HG03159 (cell line): ENCODE results near the gene DKC1.

Experiments
- ATAC-seq: cut with Tn5 transposase; IDR thresholded peaks from one replicate; pipeline ENCODE4 v1.9.1; 2021; ENCODE audit warnings: mild to moderate bottlenecking, moderate library complexity; ENCODE audit not compliant: unreplicated experiment

DKC1 gene

DNA sequence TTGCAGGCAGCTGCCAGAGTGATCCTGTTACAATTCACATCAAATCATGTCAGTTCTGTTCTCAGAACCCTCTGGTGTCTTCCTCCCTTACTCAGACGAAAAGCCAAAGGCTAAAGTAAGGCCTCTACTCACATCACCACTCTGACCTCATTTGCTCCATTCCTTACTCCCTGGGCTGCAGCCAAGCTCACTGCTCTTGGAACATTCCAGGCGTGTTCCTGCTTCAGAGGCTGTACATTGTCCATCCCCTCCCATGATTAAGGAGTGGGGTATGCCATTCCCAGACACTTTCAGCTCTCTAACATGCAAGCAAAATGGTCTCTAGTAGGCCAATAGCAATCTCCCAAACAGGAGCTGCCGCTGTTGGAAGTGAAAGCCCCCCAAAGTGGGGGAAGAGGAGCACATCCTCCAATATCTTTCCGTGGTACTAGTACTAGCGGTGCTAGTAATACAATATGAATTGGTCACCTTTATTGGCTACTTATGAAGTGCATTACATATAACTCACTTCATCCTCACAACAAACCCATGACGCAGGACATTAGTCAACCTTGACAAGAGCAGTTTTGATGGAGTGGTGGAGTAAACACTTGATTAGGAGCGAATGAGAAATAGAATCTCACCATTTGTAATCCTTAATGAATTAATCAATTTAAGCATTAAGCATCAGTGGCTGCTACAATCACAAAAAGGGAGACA is 26.8 kb upstream of the DKC1 start:
- no peak for ATAC-seq

DNA sequence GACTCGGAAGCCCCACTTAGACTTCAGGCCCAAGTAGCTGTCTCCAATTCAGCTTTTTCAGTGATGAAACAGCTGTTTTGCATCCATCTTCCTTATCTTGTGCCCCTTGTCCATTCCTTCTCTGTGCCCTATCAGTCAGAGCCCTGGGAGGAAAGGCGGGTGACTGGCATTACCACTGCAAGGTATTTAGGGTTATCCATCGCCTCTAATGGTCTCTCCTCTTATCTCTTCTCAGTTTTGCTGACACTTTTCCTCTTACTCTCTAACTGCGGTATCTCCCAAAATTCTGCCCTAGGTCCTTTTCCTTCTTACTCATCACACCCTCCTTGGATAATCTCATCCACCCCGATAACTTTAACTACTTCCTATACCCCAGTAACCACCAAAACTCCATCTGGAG is 25.5 kb upstream of the DKC1 start:
- ATAC-seq = no peak

DNA sequence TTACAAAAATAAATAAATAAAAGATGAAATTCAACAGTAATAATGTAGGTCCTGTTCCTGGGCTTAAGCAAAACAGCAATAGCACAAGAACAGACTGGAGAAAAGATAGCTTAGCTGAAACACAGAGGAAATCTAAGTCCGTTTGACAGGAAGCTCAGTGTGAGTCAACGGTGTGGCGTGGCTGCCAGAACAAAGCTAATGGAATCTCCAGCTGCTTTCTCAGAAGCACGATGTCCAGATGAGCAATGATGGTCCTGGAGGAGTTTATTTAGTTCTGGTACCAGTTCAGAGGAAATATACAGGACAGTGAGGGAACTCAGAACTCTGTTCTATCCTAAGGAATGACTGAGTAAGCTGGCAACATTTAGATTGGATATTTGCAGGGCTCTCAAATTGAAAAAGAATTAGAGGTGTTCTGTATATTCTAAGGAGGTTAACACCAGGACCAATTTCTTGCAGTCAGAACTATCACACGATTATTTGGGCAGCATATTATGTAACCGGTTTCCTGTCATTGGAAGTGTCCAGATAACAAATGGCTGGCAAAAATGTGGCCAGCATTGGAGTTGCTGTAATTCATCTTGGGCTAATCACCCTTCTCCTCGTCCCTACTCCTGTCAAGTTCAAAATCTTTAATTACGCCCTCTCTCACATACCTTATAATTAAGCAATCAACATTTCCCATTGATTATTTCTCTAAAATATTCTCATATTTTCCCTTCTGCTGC is 24.5 kb upstream of the DKC1 start:
- no peak for ATAC-seq

DNA sequence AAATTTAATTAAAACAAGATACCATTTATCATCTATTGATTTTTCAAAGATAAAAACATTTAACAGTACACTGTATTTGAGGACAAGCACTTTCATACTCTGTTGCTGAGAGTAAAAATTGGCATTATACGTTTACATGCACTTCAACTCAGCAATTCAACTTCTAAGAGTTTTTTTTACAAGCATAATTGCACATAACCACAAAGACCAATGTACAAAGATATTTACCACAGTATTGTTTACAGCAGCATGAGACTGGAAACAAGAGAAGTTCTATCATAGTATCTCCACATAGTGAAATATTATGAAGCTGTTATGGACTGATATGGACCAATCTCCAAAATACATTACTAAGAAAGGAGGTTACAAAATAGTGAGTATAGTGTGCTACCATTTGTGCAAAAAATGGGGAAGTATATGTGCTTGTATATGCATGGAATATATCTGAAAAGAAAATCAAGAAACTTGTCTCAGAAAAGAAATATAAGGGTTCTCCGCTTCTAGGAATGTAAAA is 22.7 kb upstream of the DKC1 start:
- ATAC-seq = no peak

DNA sequence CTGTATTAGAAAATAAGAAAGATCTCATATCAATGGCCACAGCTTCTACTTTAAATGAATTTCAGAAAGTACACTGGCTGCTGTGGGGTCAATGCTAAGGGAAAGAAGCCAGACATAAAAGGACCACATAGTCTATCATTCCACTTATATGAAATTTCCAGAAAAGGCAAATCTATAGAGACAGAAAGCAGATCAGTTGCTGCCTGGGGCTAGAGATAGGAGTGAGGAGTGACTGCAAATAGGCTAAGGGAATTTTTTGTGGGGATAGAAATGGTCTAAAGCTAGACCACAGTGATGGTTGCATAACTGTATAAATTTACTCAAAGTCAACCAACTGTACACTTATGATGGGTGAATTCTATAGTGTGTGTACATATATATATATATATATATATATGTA is 20.1 kb upstream of the DKC1 start:
- no peak for ATAC-seq

DNA sequence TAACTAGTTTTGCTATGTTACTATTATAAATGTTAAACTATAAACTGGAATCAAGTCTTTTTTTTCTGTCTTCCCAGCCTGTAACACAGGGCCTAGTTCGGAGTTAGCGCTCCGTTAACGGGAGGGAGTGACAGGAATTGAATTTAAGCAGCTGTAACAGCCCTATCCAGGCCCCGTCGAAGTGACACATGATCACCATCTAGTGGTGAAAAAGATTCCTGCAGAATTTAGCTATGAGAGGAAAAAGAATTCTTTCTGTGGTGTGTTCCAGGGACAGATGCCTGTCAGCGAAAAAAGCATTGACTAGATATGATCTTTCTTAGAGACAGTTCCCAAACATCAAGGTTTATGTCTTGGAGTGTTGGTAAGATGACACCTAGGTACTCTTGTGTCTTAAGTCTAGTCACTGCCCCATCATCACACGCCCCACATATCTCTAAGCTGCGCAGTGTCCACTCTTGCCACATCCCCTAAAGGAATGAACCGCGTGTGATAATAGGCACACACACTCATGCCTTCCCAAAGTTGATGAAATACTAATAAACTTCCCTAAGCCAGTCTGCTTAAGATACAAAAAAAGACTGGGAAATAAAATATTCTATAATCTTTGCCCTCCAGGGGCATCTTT is 13.8 kb upstream of the DKC1 start:
- peak; percentile 63 for ATAC-seq

DNA sequence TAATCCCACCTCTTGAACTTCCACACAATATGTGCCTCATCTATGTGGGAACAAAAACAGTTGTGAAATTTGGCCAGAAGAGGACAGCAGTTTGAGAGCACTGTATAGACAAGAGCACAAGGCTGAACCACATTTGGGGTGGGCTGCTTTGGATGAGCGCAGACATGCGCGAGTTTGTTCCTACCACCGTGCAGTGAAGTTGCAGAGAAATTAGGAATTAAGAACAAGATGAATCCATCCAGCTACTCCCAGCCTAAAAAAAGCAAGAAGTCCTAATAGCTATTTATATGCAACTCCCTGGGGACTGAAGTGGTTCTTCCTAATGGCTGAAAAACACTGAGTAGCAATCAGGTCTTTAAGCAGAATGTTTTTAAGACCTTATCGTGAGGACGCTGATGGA is 12.8 kb upstream of the DKC1 start:
- no peak for ATAC-seq

DNA sequence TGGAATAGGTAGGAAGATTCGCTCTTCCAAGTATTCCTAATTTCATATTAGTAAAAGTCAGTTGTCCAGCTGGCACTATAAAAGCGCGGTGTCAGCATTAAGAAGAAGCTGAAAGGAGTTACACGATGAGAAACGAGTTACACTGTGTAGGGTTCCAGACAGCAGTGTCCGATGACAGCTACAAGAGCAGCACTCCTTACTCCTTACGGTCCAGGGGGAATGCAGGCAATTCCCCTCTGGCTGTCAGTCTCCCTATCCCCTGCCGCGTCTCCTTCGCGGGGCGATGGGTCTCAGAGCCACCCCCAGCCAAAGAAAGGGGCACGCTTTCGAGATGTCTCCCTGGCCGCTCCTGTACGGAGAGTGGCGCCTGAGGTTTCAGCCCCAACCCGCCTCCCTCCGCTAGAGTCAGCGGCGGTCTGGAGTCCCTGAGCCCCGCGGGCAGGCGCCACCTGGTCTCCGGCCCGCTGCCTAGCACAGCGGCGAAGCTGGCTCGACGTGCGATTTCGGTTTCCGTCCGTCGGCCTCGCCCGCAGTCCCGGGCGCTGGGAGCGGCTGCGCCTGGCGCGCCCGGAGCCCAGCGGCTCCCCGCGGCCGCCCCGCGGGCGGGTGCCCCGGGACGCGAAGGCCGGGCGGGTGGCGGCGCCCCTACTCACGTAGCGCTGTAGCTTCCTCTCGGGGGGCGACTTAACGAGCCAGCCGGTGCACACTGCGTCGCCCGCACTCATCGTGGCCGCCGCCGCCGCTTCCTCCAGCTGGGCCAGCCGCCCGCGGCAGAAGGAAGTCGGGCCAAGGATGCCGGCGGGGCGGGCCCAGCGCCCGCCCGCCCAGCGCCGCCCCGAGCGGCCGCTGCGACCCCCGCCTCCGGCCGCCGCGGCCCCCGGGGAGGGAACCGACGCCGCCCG is 12.1 kb upstream of the DKC1 start, which contains the start of gene GAB3:
Gene GAB3 (minus strand): TSS at position 777 of the 902 bp plus-strand sequence. CDS start 52 bp downstream, at position 725.
- ATAC-seq = peak; percentile 42

DNA sequence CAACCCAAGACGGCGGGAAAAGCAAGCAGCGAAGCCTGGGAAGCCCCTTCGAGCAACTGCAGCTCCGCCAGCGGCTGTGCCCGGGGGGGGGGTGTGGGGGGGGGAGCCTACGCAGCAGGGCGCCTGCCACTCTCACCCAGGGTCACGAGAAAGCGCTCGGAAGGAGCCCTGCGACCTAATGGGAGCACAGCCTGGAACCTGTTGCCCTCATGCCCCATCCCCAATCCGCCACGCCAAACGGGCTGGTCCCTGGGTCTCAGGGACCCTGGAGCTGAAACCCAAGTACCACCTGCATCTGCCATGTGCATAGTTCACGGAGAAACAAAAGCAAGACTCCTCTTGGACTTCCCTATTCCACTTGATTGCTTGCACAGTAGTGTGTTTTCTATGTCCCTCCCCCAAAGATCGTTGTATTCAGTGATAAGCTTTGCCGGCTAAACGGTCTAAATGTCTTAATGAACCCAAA is 11.4 kb upstream of the DKC1 start:
- peak; percentile 9 for ATAC-seq

DNA sequence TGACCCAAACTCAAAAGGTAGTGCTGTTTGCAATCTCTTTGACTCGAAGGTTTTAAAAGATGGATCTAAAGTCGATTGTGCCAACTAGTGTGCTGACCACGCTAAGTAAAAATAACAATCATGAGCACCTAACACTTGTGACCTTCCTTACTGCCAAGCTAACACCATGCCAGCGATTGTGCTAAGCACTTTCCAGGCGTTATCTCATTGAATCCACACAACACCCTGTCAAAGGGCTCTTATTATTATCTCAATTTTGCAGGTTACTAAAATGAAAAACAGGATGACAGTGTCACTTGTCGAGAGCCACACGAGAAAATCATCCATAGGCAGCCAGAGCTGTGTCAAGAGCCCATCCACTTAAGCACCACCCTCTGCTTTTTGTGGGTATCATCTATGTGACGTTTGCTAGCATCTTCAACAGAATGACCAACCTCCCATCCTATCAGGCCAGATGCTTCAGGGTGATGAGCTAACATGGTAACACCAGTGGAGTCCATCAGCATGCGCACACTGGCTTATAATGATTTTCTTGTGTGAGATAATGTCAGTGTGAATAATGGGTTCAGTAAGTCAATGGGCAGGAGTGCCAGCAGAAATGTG is 10.9 kb upstream of the DKC1 start:
- ATAC-seq = no peak

DNA sequence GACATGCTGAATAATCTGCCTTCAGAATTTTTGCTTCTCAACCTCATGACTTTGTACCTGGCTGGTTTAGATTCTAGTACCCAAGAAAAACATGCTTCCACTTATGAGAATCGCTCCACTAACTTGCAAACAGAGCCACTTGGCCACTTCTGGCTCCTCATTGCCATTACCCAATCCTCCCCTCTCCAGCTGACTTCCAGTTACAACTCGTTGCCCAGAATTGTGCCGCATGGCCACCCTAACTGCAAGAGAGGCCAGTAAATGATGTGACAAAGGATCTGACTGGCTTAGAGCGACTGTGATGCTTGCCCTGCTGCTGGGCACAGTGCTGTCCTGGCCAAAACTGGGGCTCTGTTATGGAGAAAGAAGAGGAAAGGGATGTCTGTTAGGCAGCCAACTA is 4.0 kb upstream of the DKC1 start:
- ATAC-seq = no peak

DNA sequence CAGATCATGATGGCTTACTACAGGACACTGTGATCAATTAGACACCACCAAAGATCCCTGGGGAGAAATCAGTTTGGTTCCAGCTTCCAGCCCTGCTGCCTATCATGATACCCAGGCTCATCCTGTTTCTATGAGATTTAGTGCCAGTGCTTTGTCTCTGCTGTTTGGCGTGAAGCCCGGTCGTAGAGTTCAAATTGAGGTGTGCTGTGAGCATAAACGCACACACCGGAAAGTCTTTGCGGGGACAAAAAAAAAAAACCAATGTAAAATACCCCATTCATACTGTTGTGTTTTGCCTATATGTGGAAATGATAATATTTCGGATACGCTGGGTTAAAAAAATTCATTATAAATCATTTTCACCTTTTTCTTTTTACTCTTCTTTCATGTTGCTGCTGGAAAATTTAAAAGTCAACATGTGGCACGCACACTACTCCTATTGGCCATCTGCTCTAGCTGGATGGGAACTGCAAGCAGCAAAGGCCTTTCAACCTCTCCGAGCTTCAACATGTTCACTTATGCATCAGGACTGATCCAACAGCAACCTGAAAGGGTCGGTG is 607 bp upstream of the DKC1 start:
- ATAC-seq = no peak

DNA sequence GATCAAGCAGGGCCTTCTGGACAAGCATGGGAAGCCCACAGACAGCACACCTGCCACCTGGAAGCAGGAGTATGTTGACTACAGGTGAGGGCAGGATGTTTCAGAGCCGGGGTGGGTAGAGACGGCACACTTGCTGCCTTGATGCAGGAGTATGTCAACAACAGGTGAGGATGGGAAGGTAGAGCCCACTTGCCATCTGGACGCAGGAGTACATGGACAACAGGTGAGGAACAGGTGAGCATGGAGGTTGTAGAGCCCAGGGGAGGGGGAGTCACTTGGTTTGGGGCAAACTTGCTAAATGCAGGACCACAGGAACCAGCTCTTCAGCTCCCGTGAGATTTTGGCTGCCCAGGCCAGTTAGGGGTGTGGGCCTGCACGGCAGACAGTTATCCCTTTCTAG is 12.0 kb downstream of the DKC1 start:
- ATAC-seq = no peak

DNA sequence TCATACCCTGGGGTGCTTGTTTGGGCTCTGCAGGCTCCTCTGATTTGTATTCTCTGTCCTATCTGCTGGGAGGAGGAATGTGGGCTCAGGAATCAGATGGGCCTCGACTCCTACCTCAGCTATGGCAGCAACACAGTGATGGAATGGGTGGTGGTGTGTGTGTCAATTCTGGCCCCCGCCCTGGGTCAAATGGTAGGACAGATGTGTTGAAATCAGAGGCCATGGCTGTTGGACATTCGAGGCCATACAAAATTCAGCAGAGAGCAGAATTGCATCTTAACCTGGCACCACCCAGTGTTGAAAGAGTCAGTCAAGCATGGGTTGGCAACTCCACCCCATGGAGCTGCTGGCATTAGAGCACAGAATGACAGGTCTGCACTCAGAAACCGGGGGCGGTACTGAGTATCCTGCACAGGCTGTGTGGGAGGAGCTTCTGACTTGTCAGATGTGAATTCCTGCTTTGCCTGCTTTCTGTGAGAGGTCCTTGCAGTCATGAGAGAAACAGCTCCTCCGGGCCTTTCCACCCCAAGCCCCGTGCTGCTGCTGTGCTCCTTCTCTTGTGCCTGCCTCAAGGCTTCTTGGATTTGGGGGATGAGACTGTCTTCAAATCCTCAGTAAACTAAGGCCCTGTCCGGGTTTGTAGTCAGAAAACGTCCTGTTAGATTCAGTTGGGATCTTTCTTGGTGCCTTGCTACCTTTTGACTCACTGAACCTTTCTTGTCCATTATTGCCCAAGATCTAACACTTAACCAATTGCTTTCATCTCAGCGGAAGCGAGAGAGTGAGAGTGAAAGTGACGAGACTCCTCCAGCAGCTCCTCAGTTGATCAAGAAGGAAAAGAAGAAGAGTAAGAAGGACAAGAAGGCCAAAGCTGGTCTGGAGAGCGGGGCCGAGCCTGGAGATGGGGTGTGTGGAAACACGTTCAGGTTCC is 13.0 kb downstream of the DKC1 start:
- no peak for ATAC-seq

DNA sequence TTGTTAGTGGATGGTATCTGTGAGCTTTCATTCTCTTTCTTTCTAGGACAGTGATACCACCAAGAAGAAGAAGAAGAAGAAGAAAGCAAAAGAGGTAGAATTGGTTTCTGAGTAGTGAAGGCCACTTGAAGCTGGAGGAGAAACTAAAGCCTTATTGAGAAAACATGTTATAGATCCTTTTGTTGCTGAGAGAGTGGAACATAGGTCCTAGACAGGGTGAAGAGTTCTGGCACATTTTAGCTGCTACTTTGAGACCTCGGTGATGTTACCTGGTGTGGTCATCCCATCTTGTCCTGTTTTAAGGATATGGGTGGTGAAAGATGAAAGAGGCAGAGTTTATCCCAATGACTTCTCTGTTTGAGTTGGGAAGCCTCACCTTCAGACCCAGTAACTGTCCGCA is 14.1 kb downstream of the DKC1 start:
- no peak for ATAC-seq

DNA sequence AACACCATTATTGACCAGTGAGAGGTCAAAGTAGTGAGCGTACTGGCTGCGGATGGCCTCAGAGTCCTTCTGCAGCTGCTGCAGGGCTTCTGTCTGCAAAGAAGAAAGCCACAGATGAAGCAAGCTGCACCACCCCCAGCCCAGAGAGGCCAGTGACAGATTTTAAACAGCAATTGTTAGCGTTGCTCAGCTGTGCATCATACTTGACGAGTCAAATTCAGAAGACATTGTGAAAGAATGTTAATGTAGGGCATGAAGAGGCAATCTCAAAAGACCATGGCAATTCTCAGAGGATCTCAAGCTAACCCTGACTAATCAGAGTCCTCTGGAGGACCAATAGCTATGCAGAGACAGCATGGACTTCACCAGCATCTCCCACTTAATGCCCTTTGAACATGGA is 16.6 kb downstream of the DKC1 start:
- ATAC-seq = no peak

DNA sequence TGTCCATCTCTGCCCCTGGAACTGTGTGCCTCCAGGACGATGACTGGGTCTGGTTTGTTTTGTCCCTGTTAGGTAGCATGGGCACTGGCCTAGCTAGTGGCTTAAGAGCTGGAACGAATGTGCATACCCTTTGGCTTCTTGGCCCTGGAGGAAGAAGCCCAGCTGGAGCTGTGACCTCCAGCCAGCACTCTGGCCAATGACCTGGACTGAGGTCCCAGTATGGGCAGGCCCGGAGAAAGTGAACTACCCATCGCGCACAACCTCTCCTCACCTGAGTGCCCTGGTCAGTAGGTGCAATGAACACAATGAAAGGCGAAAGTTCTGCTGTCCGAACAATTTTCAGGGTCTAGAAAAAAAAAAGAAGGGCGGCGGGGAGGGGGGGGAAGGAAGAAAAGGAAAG is 18.3 kb downstream of the DKC1 start:
- no peak for ATAC-seq

DNA sequence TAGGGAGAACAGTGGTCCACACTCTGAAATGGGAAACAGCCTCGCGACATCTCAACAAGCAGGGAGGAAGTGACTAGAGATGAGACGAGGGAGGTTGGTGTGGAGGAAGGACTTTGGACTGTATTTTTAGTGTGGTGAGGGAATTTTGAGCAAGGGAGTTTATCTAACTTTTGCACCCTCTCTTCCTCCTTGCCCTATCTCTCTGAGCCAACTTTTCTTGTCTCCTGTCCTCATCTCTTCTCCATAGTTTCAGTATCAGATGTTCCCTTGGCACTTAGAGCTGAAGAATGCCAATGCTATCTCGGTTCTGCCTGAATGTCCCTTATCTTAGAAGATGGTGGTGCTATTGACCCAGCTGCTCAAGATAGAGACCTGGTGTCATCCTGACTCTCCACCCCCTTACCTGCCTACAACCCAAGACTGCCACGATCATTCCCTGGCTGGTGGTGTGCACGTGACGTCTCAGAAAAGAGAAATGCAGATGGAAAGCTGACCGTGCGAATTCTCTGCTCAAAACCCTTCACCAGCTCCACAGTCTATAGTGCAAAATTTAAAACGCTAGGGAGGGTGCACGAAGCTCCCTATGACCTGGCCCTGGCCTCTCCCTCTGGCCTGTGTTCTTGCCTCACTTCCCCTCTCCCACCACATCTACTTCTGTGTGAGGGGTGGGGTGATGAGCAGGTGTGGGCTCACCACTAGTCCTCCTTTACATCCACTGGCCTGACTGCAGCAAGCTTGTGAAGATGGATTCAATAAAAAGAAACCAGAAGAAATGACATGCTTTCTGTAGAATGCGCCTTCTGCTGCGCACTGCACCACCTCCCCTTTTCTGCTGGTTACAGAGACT is 21.7 kb downstream of the DKC1 start:
- ATAC-seq = no peak
